Smooth muscle cell (in vitro differentiated cells): ENCODE measurements around the gene BHLHE41. TPM values are rescaled to one million over a fixed set of nuclear protein-coding genes. Genes with fewer than 3 reads are reported as not detected.

ENCODE experiments used
- DNase-seq: peaks from one replicate; lab custom pipeline; 2025; ENCODE audit not compliant: unreplicated experiment; lab: John Stamatoyannopoulos, UW
- H2AFZ ChIP-seq: fragments of 200-600 bp; sonication (generic); 2 replicates; pipeline ENCODE4 v1.6.0; 2016; ENCODE audit warnings: antibody characterized with exemption, low read depth, mild to moderate bottlenecking
- H3F3A ChIP-seq: fragments of 200-600 bp; sonication (generic); 2 replicates; pipeline ENCODE4 v1.6.0; 2017; ENCODE audit warnings: antibody characterized with exemption, low read depth
- H3K27ac ChIP-seq: fragments of 200-600 bp; sonication (generic); 2 replicates; pipeline ENCODE4 v1.5.1; 2016; ENCODE audit warnings: low read depth, mild to moderate bottlenecking
- H3K27me3 ChIP-seq: fragments of 200-600 bp; sonication (generic); 2 replicates; pipeline ENCODE4 v1.6.1; 2016; ENCODE audit warnings: low read depth, mild to moderate bottlenecking
- H3K36me3 ChIP-seq: fragments of 200-600 bp; sonication (generic); 2 replicates; pipeline ENCODE4 v1.5.1; 2016; ENCODE audit warnings: low read depth
- H3K4me1 ChIP-seq: fragments of 200-600 bp; sonication (generic); 2 replicates; pipeline ENCODE4 v1.5.1; 2016; ENCODE audit warnings: low read depth
- H3K4me2 ChIP-seq: fragments of 200-600 bp; sonication (generic); 2 replicates; pipeline ENCODE4 v1.6.0; 2016; ENCODE audit warnings: mild to moderate bottlenecking
- H3K4me3 ChIP-seq: fragments of 200-600 bp; sonication (generic); 2 replicates; pipeline ENCODE4 v1.5.1; 2016; ENCODE audit warnings: mild to moderate bottlenecking
- H3K79me2 ChIP-seq: fragments of 200-600 bp; sonication (generic); 2 replicates; pipeline ENCODE4 v1.6.0; 2016; ENCODE audit warnings: low read depth, mild to moderate bottlenecking
- H3K9ac ChIP-seq: fragments of 200-600 bp; sonication (generic); 2 replicates; pipeline ENCODE4 v1.6.0; 2016; ENCODE audit warnings: low read depth
- H3K9me3 ChIP-seq: fragments of 200-600 bp; sonication (generic); replicated peaks from 2 replicates; pipeline ENCODE4 v1.5.1; 2016; ENCODE audit warnings: low read depth
- H4K20me1 ChIP-seq: fragments of 200-600 bp; sonication (generic); 2 replicates; pipeline ENCODE4 v1.6.0; 2016; ENCODE audit warnings: low read depth
- WGBS: methylation state at CpG from one replicate; pipeline ENCODE4 v1.1.7; 2016; ENCODE audit warnings: low lambda C conversion rate; 5-methylcytosine and 5-hydroxymethylcytosine counted together
- polyA plus RNA-seq: library from polyadenylated mRNA; unstranded; fragments of >200 nt; fragmentation: Nextera tagmentation; extraction: Ambion mirVana; gene quantifications from 2 replicates; pipeline ENCODE4 v1.2.1, GENCODE V29; 2016
- total RNA-seq: library from RNA; depleted of rRNA; stranded (reverse); fragments of >200 nt; gene quantifications from 2 replicates; pipeline ENCODE4 v1.2.3, GENCODE V29; 2014
- TF ChIP-seq, protein P1 (sequence below): fragments of 200-600 bp; sonication (generic); IDR thresholded peaks from 2 replicates; pipeline ENCODE4 v1.5.1; 2017; ENCODE audit warnings: borderline replicate concordance, mild to moderate bottlenecking, antibody characterized with exemption; ENCODE audit not compliant: insufficient read depth, poor library complexity, severe bottlenecking

The BHLHE41 gene
- total and polyA plus RNA-seq, 2 experiments from 2014 or later = 4.4 to 10.3 TPM

DNA sequence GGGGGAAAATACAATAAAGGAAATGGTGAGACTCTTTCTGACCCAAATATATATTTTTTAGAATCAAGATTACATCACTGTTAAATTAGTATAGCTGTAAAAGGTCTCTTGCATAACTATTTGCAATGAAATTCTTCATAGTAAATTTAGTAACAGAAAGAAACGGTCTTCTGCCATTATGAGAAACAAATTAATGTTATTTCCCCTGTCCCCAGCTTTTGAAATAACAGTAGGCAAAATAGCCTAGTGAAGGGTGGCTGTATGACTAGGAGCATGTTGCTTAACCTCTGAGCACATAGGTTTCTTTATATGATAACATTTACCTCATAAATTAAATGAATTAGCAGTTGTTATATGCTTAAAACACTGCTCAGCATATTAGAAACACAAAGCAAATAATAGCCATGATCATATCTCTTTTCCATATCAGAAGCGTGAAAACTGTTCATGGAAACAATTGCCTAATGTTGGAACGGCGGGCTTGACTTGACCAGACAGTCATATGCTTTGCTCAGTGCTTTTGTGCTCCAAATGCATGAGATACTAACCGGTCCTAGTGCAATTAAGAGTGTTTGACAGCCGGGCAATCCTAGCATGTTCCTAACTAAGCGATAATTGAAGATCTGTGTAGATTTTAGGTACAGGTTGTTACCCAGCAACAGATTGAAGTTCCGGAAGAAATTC is 24.0 kb downstream of the BHLHE41 start:
- WGBS = 85% methylated on average over 8 of the region's 8 CpGs
- Histone ChIP-seq H3K27ac (no peak overlapping the region), H4K20me1 (no peaks in the 10 kb centered on the region), H3K4me2 (no peak overlapping the region), H3K9ac (no peak overlapping the region), H3K36me3 (no peaks in the 10 kb centered on the region), H3K4me1 (no peaks in the 10 kb centered on the region), H3K9me3 (no peaks in the 10 kb centered on the region), H3K79me2 (no peaks in the 10 kb centered on the region), H3F3A (no peaks in the 10 kb centered on the region), H3K27me3 (no peaks in the 10 kb centered on the region), H2AFZ (no peak overlapping the region), H3K4me3 (no peak overlapping the region)
- TF ChIP-seq, protein P1, sequence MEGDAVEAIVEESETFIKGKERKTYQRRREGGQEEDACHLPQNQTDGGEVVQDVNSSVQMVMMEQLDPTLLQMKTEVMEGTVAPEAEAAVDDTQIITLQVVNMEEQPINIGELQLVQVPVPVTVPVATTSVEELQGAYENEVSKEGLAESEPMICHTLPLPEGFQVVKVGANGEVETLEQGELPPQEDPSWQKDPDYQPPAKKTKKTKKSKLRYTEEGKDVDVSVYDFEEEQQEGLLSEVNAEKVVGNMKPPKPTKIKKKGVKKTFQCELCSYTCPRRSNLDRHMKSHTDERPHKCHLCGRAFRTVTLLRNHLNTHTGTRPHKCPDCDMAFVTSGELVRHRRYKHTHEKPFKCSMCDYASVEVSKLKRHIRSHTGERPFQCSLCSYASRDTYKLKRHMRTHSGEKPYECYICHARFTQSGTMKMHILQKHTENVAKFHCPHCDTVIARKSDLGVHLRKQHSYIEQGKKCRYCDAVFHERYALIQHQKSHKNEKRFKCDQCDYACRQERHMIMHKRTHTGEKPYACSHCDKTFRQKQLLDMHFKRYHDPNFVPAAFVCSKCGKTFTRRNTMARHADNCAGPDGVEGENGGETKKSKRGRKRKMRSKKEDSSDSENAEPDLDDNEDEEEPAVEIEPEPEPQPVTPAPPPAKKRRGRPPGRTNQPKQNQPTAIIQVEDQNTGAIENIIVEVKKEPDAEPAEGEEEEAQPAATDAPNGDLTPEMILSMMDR = no peak
- no peak for DNase-seq

GRCh38 chr12:26097046-26097878 is 27.6 kb downstream of the BHLHE41 start:
- Histone ChIP-seq H3K36me3 (no peaks in the 10 kb centered on the region), H3K4me3 (no peak overlapping the region), H3K27ac (no peak overlapping the region), H3K79me2 (no peaks in the 10 kb centered on the region), H4K20me1 (no peaks in the 10 kb centered on the region), H3K4me2 (peak overlapping the region; percentile 19), H3K9ac (no peak overlapping the region), H3K9me3 (no peaks in the 10 kb centered on the region), H3K4me1 (no peaks in the 10 kb centered on the region), H2AFZ (no peak overlapping the region), H3K27me3 (no peaks in the 10 kb centered on the region), H3F3A (no peaks in the 10 kb centered on the region)
- TF ChIP-seq, protein P1 = peak; percentile 97
- 14% methylated on average over 6 of the region's 6 CpGs for WGBS
- DNase-seq = peak; percentile 9

GRCh38 chr12:26096036-26096435 is 28.8 kb downstream of the BHLHE41 start:
- no peaks in the 10 kb centered on the region for H3K79me2 ChIP-seq
- H3K27me3 ChIP-seq = no peaks in the 10 kb centered on the region
- no peaks in the 10 kb centered on the region for H3K36me3 ChIP-seq
- DNase-seq = no peak
- H3K4me3 ChIP-seq = no peak overlapping the region
- 97% methylated on average over 2 of the region's 2 CpGs for WGBS
- no peaks in the 10 kb centered on the region for H3K9me3 ChIP-seq
- no peaks in the 10 kb centered on the region for H3F3A ChIP-seq
- no peak overlapping the region for H3K27ac ChIP-seq
- H3K9ac ChIP-seq = no peak overlapping the region
- H3K4me1 ChIP-seq = no peaks in the 10 kb centered on the region
- H3K4me2 ChIP-seq = no peak overlapping the region
- TF ChIP-seq, protein P1 = no peak
- no peak overlapping the region for H2AFZ ChIP-seq
- no peaks in the 10 kb centered on the region for H4K20me1 ChIP-seq

- Histone ChIP-seq H3K4me3 (no peak overlapping the region), H4K20me1 (no peaks in the 10 kb centered on the region), H2AFZ (no peak overlapping the region), H3K9me3 (no peaks in the 10 kb centered on the region), H3K27ac (no peak overlapping the region), H3K79me2 (no peaks in the 10 kb centered on the region), H3K4me1 (no peaks in the 10 kb centered on the region), H3K4me2 (no peak overlapping the region), H3F3A (no peaks in the 10 kb centered on the region), H3K9ac (no peak overlapping the region), H3K36me3 (no peaks in the 10 kb centered on the region), H3K27me3 (no peaks in the 10 kb centered on the region)
- no peak for DNase-seq
- TF ChIP-seq, protein P1 = no peak
- 98% methylated on average over 2 of the region's 2 CpGs for WGBS
Observed at GRCh38 chr12:26095186-26095585, 29.7 kb downstream of the BHLHE41 start.
